SK-N-MC (cell line): ENCODE data around the gene DNAH8.

Experiments
- EZH2 ChIP-seq: fragments of 200-600 bp; sonication (generic); IDR thresholded peaks from one replicate; pipeline ENCODE4 v1.6.1; 2017; ENCODE audit warnings: antibody characterized with exemption
- POLR2AphosphoS5 ChIP-seq: IDR thresholded peaks from 2 replicates; pipeline ENCODE4 v1.6.1; 2012; ENCODE audit warnings: mild to moderate bottlenecking, low read depth, low read length, borderline replicate concordance

DNA sequence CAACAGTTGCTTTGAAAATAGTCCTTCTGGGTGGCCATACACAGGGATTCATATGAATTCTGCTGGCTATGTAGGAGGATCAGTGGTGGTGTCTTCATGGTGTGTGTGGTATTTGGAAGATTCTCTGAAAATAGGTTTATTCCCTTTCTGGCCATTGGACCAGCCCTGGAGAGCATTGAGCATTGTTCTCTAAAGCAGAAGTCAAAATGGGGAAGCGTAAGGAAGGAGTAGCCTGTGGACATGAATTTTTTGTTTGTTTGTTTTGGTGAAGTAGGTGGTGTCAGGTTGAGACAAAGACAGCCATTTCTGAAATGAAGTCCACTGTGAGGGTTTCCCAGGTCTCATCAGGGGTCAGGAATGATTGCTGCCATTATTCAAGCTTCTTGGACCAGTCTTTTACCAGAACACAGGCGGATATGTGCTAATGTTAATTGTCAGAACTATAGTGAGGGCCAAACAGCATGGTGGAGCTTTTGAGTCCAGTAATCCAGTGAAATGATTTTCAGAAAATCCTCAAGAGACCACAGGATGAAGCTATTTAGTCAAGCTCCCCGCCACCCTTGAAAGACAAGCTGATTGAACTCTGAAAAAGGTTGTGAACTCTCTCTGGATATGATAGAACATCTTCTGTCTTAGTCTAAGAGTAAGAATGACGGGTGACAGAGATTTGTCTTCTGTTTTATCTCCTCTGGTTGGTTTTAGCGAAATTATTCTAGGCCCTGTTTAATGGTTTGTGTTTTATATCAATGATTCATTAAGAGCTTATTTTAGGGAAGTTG, 60.0 kb downstream of the DNAH8 start:
- TF ChIP-seq POLR2AphosphoS5 = no peak
- TF ChIP-seq EZH2 = no peak
